Calu3 (cell line): ENCODE results near the gene SLC16A6. TPM values are rescaled to one million over a fixed set of nuclear protein-coding genes. Genes with fewer than 3 reads are reported as not detected.
"Not testable (repeated sequence)": the region's sequence is repeated elsewhere in the genome, so short reads cannot be mapped to it uniquely, and the experiment has no call there.

Experiments used
- BruUV-seq: library from RNA; stranded (reverse); fragments of 400-500 nt; replicated peaks from 2 replicates; lab custom pipeline; 2021; lab: Mats Ljungman, UMichigan
- CTCF ChIA-PET: fragments of 300-600 bp; sonication (Branson Sonifier 250); formaldehyde crosslinking; loops from one replicate; lab custom pipeline; 2022; ENCODE audit warnings: antibody characterized with exemption; lab: Charles Lee
- DNase-seq: peaks from one replicate; pipeline ENCODE4 v3.0.0; 2022
- H3K27ac Mint-ChIP-seq: one replicate; pipeline ENCODE4 v1.8.0; 2022; ENCODE audit warnings: mixed read lengths; ENCODE audit not compliant: unreplicated experiment
- H3K27me3 Mint-ChIP-seq: one replicate; pipeline ENCODE4 v1.8.0; 2022; ENCODE audit warnings: mixed read lengths; ENCODE audit not compliant: unreplicated experiment
- H3K36me3 Mint-ChIP-seq: one replicate; pipeline ENCODE4 v1.8.0; 2022; ENCODE audit warnings: mild to moderate bottlenecking, moderate library complexity, mixed read lengths; ENCODE audit not compliant: insufficient read depth, unreplicated experiment
- H3K4me1 Mint-ChIP-seq: one replicate; pipeline ENCODE4 v1.8.0; 2022; ENCODE audit warnings: mild to moderate bottlenecking, low read depth, mixed read lengths; ENCODE audit not compliant: unreplicated experiment
- H3K4me3 Mint-ChIP-seq: one replicate; pipeline ENCODE4 v1.8.0; 2022; ENCODE audit warnings: mild to moderate bottlenecking, low read depth, moderate library complexity, mixed read lengths; ENCODE audit not compliant: unreplicated experiment
- H3K9me3 Mint-ChIP-seq: one replicate; pipeline ENCODE4 v1.8.0; 2022; ENCODE audit warnings: low read depth, mixed read lengths; ENCODE audit not compliant: unreplicated experiment
- intact Hi-C: fragments of 100-400 bp; cut with micrococcal nuclease; formaldehyde crosslinking; loops from one replicate; pipeline ENCODE4 v1.10.0; 2022; ENCODE audit not compliant: unreplicated experiment
- total RNA-seq: library from RNA; stranded (reverse); gene quantifications from 2 replicates; pipeline ENCODE4 v1.2.3, GENCODE V29; 2022
- TF ChIP-seq, protein P1 (sequence below): fragments of 200-600 bp; IDR thresholded peaks from one replicate; pipeline ENCODE4 v1.8.0; 2022; ENCODE audit warnings: antibody characterized with exemption; ENCODE audit not compliant: unreplicated experiment

Gene SLC16A6
- total RNA-seq, 1 experiment from 2014 or later: 0.19 TPM

DNA sequence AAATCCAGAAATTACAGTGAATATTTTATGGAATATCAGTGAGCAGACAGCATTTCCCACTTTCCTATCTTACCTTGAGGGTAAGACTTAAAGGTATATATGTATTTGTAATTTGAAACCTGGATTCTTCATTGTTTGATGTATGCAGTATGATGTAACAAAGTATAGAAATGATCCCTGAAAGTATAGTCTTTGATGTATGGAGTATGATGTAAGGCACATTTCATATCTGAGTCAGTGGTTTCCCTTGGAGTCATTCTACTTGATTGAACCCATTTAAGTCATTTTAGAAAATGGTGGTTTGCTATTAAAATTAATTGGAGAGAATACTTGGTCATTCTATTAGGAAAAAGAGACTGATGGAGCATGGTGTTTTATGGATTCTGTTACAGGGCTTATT lies 33.0 kb downstream of the SLC16A6 start:
- no peak for DNase-seq
- Mint-ChIP-seq H3K4me3 (no peak overlapping the region), H3K4me1 (no peaks in the 10 kb centered on the region), H3K9me3 (no peaks in the 10 kb centered on the region), H3K36me3 (peaks cover 11% of the 10 kb centered on the region), H3K27me3 (no peaks in the 10 kb centered on the region), H3K27ac (no peak overlapping the region)
- CTCF ChIA-PET: interaction anchor here (1.3 kb wide), 1 partner anchor 10 kb away, joined by 3 read pairs; the partner anchor contains the start of gene AMZ2
- BruUV-seq: no TSS peak
- intact Hi-C loops: no loop called here
- TF ChIP-seq, protein P1, sequence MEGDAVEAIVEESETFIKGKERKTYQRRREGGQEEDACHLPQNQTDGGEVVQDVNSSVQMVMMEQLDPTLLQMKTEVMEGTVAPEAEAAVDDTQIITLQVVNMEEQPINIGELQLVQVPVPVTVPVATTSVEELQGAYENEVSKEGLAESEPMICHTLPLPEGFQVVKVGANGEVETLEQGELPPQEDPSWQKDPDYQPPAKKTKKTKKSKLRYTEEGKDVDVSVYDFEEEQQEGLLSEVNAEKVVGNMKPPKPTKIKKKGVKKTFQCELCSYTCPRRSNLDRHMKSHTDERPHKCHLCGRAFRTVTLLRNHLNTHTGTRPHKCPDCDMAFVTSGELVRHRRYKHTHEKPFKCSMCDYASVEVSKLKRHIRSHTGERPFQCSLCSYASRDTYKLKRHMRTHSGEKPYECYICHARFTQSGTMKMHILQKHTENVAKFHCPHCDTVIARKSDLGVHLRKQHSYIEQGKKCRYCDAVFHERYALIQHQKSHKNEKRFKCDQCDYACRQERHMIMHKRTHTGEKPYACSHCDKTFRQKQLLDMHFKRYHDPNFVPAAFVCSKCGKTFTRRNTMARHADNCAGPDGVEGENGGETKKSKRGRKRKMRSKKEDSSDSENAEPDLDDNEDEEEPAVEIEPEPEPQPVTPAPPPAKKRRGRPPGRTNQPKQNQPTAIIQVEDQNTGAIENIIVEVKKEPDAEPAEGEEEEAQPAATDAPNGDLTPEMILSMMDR: no peak

DNA sequence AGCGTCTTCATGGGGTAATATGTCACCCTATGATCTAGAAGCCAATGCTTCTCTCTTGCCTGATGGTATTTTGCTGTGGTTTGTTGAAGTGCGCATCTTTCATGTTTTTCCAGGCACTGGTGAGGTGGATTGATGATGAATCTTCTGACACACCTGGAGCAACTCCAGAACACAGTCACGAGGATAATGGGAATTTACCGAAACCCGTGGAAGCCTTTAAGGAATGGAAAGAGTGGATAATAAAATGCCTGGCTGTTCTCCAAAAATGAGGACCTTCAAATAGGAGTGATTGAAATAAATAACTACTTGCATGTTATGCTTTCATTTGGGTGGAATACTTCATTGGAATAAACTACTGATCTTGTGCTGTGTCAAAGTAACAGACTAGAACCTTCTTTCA lies 34.2 kb downstream of the SLC16A6 start:
- H3K27me3 Mint-ChIP-seq, BruUV-seq, H3K27ac Mint-ChIP-seq, H3K9me3 Mint-ChIP-seq, H3K4me1 Mint-ChIP-seq, CTCF ChIA-PET, intact Hi-C loops, DNase-seq, H3K36me3 Mint-ChIP-seq, H3K4me3 Mint-ChIP-seq: not testable (repeated sequence)

DNA sequence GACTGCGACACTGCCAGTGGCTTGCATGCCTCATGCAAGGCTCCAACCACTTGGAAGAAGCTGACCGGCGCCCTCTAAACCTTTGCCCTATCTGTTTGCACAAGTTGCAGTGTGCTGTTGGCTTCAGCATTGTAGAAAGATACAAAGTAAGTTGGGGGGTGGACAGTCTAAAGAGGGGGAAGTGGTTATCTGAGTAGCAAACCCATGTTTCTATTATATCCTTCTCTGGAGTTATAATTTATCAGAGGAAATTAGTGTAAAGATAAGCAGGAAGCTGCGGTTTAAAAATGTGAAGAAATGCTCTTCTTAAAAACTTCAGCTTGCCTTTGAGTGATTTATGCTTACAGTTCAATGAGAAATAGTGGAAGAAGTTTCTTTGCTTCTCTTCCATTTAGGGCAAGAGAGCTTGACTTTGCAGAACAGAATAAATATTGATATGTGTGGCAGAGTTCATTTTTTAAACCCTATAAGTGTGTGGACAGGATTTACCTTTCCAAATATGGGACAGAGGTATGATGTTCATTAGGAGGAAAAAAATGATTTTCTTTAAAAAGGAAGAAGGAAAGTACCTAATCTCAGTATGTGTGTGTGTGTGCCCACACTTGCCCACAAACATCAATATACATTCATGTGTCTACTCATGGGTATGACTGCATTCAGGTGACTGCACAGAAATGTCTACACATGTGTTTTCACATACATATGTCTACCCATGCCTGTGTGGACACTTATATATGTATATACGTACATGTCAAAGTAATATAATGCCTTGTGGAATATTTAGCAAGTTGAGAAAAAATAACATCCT lies 35.0 kb downstream of the SLC16A6 start:
- no peak overlapping the region for H3K4me3 Mint-ChIP-seq
- no TSS peak for BruUV-seq
- intact Hi-C loops: no loop called here
- DNase-seq: no peak
- no peak overlapping the region for H3K27ac Mint-ChIP-seq
- H3K9me3 Mint-ChIP-seq: no peaks in the 10 kb centered on the region
- CTCF ChIA-PET: no interaction called here
- TF ChIP-seq, protein P1: no peak
- H3K27me3 Mint-ChIP-seq: no peaks in the 10 kb centered on the region
- H3K4me1 Mint-ChIP-seq: no peaks in the 10 kb centered on the region
- peaks cover 6% of the 10 kb centered on the region for H3K36me3 Mint-ChIP-seq

DNA sequence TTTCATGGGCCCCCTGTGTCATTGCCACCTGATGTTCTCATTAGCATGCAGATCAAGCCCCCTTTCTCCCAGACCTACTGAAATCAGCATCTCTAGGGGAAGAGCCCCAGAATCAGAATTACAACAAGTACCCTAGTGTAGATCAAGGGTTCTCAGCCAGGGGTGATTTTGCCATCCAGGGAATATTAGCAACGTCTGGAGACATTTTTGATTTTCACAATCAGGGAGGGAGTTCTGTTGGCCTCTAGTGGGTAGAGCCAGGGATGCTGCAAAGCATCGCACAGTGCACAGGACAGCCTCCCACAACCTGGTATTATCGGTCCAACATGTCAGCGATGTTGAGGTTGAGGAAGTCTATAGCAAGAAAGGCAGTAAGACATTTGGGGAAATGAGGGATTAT lies 35.8 kb downstream of the SLC16A6 start:
- no peak for DNase-seq
- BruUV-seq: no TSS peak
- no peak overlapping the region for H3K4me3 Mint-ChIP-seq
- H3K27me3 Mint-ChIP-seq: no peaks in the 10 kb centered on the region
- TF ChIP-seq, protein P1: no peak
- CTCF ChIA-PET: no interaction called here
- H3K27ac Mint-ChIP-seq: no peak overlapping the region
- H3K9me3 Mint-ChIP-seq: no peaks in the 10 kb centered on the region
- H3K4me1 Mint-ChIP-seq: no peaks in the 10 kb centered on the region
- intact Hi-C loops: no loop called here
- peaks cover 6% of the 10 kb centered on the region for H3K36me3 Mint-ChIP-seq

DNA sequence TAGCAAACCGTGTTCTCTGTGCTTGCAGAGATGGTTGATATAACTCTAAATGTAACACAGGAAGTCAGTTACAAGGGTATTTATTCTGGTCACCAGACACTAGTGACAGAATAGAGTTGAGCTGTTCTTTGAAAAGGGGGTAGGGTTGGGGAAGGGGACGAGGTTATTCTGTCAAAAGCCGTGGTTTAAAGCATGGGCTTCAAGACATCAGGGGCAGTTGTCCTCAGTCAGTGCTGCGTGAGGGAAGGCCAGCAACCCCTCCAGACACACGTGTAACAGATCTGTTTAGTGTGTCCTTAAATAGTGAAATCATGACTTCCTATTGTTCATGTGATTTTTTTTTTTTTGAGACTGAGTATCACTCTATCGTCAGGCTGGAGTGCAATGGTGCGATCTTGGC lies 37.5 kb downstream of the SLC16A6 start:
- CTCF ChIA-PET, H3K9me3 Mint-ChIP-seq, H3K4me1 Mint-ChIP-seq: not testable (repeated sequence)

More for the DNA sequence above, 37.5 kb downstream of the SLC16A6 start:
- DNase-seq, H3K27me3 Mint-ChIP-seq, H3K36me3 Mint-ChIP-seq, intact Hi-C loops, H3K4me3 Mint-ChIP-seq, BruUV-seq, H3K27ac Mint-ChIP-seq: not testable (repeated sequence)
